ENCODE data around the gene NFATC2. TPM values are rescaled to one million over a fixed set of nuclear protein-coding genes. Genes with fewer than 3 reads are reported as not detected.
A peak's percentile ranks its signal among the peaks of the same experiment; 100 is the strongest.

Gene NFATC2
- polyA plus RNA-seq: 22.3 TPM
- long read RNA-seq, donor 1: 0 reads
- long read RNA-seq, donor 2, full-length matches to known transcripts: 1 of 1 reads
- long read RNA-seq, donor 2, partial matches to known transcripts: 0 of 1 reads
- long read RNA-seq, donor 2, other reads (novel, unspliced or antisense): 0 of 1 reads
- long read RNA-seq, donor 3: 0 reads
- long read RNA-seq, donor 4, partial matches to known transcripts: 0 of 1 reads
- long read RNA-seq, donor 4, other reads (novel, unspliced or antisense): 0 of 1 reads
- long read RNA-seq, donor 5: 0 reads
- long read RNA-seq, donor 6, partial matches to known transcripts: 11 of 11 reads
- long read RNA-seq, donor 6, other reads (novel, unspliced or antisense): 0 of 11 reads
- long read RNA-seq, donor 7: 0 reads
- long read RNA-seq, donor 8, full-length matches to known transcripts: 1 of 1 reads
- long read RNA-seq, donor 8, partial matches to known transcripts: 0 of 1 reads
- long read RNA-seq, donor 8, other reads (novel, unspliced or antisense): 0 of 1 reads
- long read RNA-seq, donor 9: 0 reads
- long read RNA-seq, donor 10, full-length matches to known transcripts: 2 of 8 reads
- long read RNA-seq, donor 10, partial matches to known transcripts: 6 of 8 reads
- long read RNA-seq, donor 10, other reads (novel, unspliced or antisense): 0 of 8 reads
- long read RNA-seq, donor 11: 0 reads

DNA sequence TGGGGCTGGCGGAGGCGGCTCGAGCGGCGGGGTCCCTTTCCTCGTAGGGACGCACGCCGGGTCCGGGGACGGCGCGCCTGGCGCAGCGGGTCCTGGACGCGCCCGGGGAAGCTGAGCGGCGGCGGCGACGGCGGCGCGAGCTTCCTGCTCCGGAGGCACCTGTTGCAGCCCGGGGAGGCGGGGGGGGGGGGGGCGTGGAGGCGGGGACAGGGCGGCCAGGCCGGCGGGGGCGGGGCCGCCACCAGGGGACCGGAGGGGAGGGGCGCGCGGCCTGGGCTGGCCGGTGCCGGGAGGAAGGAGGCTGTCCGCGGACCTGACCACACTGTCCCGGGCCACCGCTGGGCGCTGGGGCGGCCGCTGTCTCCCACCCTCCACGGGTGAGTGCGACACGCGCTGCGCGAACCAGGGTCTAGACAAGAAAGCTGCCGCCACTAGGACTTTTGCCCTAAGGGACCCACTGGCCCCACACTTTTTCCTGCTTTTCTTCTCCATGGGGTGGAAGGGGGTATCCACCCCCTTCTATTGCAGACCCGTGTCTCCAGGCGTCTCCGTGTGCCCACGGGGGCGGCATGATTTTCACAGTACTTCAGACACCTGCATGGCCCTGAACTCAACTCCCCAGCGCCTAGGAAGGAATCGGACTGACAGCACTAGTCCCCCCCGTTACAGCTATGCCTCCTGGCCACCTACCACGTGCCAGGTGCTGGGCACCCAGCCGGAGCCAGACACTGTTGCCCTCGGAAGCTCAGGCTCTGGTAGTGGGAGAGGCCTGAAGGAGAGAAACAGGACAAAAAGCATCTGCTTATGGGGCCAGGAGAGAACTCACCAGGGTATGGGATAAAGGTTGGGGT, at the start of gene NFATC2:
NFATC2 (minus strand) TSS at position 149 of the 851 bp plus-strand sequence. CDS start 220 bp downstream, outside the sequence.
- Histone ChIP-seq H3K27ac (ENCODE audit: low read length) (peak within 1 kb of the TSS; percentile 90), H3K9me3 (ENCODE audit: control insufficient read depth, low read depth, low read length) (no peaks in the 10 kb centered on the region), H3K4me3 (ENCODE audit: low read length) (peak within 1 kb of the TSS; percentile 79), H3K27me3 (ENCODE audit: control insufficient read depth, insufficient read depth, low read length) (peaks cover 8% of the 10 kb centered on the region), H3K4me1 (ENCODE audit: control insufficient read depth, insufficient read depth, low read length) (peaks cover 17% of the 10 kb centered on the region), H3K36me3 (ENCODE audit: control insufficient read depth, insufficient read depth, low read length) (peaks cover 3% of the 10 kb centered on the region)
- no CpG with 5 or more reads among the region's 67 CpGs for WGBS (ENCODE audit: insufficient coverage, low lambda C conversion rate)
- peak in 1 of 2 donors; percentile 70 for DNase-seq

DNA sequence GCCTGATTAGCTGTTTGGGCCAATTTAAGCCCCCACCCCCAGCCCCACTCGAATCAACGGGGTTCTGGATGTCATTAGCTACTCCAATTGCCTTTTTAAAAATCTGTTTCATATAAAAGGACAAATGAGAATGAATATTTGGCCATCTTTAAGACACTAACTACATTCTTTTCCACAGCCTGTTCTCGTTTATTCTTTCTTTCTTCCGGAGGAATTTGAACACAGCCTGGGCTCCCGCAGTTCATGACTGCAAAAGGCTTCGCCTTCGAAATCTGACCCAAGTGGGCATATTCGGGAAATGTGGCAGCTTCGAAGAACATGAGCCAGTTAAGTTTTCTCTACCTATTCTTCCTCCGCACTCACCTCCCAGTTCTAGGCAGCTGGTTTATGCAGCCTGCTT, 49.4 kb upstream of the NFATC2 start:
- Histone ChIP-seq H3K9me3 (ENCODE audit: control insufficient read depth, low read depth, low read length) (no peaks in the 10 kb centered on the region), H3K4me3 (ENCODE audit: low read length) (no peak overlapping the region), H3K36me3 (ENCODE audit: control insufficient read depth, insufficient read depth, low read length) (peaks cover 3% of the 10 kb centered on the region), H3K4me1 (ENCODE audit: control insufficient read depth, insufficient read depth, low read length) (no peaks in the 10 kb centered on the region), H3K27me3 (ENCODE audit: control insufficient read depth, insufficient read depth, low read length) (no peaks in the 10 kb centered on the region), H3K27ac (ENCODE audit: low read length) (no peak overlapping the region)
- no peak for DNase-seq
- WGBS (ENCODE audit: insufficient coverage, low lambda C conversion rate): no CpG with 5 or more reads among the region's 10 CpGs

DNA sequence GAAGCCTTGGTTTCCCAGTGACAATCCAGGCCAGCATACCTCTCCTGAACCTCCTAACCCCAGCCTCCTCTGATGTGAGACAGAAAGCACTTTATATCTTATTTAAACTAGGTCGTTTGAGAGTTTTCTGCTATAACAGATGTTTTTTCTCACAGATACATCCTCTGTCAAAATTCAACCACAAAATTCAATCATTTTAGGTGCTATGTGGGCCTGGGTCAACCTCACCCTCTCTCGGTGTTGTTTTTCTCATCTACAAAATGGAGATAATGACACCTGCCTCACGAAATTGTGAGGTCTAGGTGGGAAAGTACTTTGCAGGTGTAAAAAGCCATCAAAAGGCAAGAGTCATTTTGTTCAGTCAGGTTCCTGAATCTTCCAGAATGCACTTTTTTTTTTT, 46.2 kb upstream of the NFATC2 start:
- WGBS (ENCODE audit: insufficient coverage, low lambda C conversion rate): 63% methylated on average over 3 of the region's 3 CpGs
- Histone ChIP-seq H3K9me3 (ENCODE audit: control insufficient read depth, low read depth, low read length) (no peaks in the 10 kb centered on the region), H3K4me3 (ENCODE audit: low read length) (no peak overlapping the region), H3K27ac (ENCODE audit: low read length) (no peak overlapping the region), H3K27me3 (ENCODE audit: control insufficient read depth, insufficient read depth, low read length) (no peaks in the 10 kb centered on the region), H3K4me1 (ENCODE audit: control insufficient read depth, insufficient read depth, low read length) (no peaks in the 10 kb centered on the region), H3K36me3 (ENCODE audit: control insufficient read depth, insufficient read depth, low read length) (no peaks in the 10 kb centered on the region)
- DNase-seq: no peak

DNA sequence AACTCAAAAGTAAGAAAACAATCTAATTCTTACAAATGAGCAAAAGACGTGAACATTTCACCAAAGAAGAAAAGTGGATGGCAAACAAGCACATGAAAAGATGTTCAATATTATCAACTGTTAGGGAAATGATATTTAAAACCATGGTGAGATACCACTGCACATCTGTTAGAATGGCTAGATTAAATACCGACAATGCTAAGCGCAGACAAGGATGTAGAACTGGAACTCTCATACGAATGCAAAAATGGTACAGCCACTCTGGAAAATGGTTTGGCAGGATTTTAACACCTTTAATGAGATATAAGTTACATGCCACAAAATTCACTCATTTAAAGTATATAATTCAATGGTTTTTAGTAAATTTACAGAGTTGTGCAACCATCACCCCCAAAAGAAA, 44.6 kb upstream of the NFATC2 start:
- Histone ChIP-seq H3K27ac (ENCODE audit: low read length) (no peak overlapping the region), H3K27me3 (ENCODE audit: control insufficient read depth, insufficient read depth, low read length) (no peaks in the 10 kb centered on the region), H3K36me3 (ENCODE audit: control insufficient read depth, insufficient read depth, low read length) (no peaks in the 10 kb centered on the region), H3K4me3 (ENCODE audit: low read length) (no peak overlapping the region), H3K9me3 (ENCODE audit: control insufficient read depth, low read depth, low read length) (no peaks in the 10 kb centered on the region), H3K4me1 (ENCODE audit: control insufficient read depth, insufficient read depth, low read length) (no peaks in the 10 kb centered on the region)
- no peak for DNase-seq
- WGBS (ENCODE audit: insufficient coverage, low lambda C conversion rate): 92% methylated on average over 4 of the region's 4 CpGs

DNA sequence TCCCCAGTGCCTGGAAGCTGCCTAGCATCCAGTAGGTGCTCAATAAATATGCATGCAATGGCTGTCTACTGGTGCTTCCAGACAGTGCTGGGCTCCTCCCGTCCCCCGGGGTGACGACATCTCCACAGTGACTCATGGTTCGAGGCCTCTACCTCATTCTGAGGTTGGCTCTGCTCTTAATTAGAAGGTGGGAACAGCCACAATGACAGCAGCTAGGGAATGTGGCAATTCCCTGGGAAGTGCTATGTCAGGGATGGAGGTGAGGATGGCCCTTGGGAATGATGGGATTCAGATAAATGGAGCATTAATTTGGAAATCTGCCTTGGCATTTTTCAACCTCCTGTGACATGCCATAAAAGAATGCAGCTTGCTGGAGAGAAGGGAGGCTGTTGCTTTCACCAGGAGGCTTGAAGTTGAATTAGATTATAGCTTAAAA, 43.5 kb upstream of the NFATC2 start:
- DNase-seq: no peak
- no CpG with 5 or more reads among the region's 4 CpGs for WGBS (ENCODE audit: insufficient coverage, low lambda C conversion rate)
- no peaks in the 10 kb centered on the region for H3K4me1 ChIP-seq (ENCODE audit: control insufficient read depth, insufficient read depth, low read length)
- H3K36me3 ChIP-seq (ENCODE audit: control insufficient read depth, insufficient read depth, low read length): no peaks in the 10 kb centered on the region
- H3K27ac ChIP-seq (ENCODE audit: low read length): no peak overlapping the region
- H3K9me3 ChIP-seq (ENCODE audit: control insufficient read depth, low read depth, low read length): no peaks in the 10 kb centered on the region
- no peaks in the 10 kb centered on the region for H3K27me3 ChIP-seq (ENCODE audit: control insufficient read depth, insufficient read depth, low read length)
- no peak overlapping the region for H3K4me3 ChIP-seq (ENCODE audit: low read length)

DNA sequence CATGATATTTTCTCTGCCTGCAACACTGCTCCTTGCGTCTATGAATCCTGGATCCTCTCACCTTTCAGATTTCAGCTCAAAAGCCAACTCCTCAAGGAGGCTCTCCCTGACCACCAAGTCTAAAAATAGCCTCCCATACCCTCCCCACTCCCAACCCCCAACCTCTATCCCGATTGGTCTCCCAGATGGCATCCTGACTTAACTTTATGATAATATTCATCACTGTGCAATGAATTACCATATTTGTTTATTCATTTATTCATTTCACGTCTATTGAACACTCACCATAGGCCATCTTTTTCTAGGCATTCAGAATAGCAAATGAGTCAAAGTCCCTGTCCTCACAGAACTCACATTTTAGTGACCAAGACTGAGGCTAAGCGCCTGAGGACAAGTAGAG, 42.6 kb upstream of the NFATC2 start:
- no peaks in the 10 kb centered on the region for H3K27me3 ChIP-seq (ENCODE audit: control insufficient read depth, insufficient read depth, low read length)
- no peak overlapping the region for H3K4me3 ChIP-seq (ENCODE audit: low read length)
- H3K36me3 ChIP-seq (ENCODE audit: control insufficient read depth, insufficient read depth, low read length): no peaks in the 10 kb centered on the region
- 100% methylated on average over 1 of the region's 4 CpGs for WGBS (ENCODE audit: insufficient coverage, low lambda C conversion rate)
- no peak for DNase-seq
- no peaks in the 10 kb centered on the region for H3K9me3 ChIP-seq (ENCODE audit: control insufficient read depth, low read depth, low read length)
- H3K4me1 ChIP-seq (ENCODE audit: control insufficient read depth, insufficient read depth, low read length): no peaks in the 10 kb centered on the region
- H3K27ac ChIP-seq (ENCODE audit: low read length): no peak overlapping the region

DNA sequence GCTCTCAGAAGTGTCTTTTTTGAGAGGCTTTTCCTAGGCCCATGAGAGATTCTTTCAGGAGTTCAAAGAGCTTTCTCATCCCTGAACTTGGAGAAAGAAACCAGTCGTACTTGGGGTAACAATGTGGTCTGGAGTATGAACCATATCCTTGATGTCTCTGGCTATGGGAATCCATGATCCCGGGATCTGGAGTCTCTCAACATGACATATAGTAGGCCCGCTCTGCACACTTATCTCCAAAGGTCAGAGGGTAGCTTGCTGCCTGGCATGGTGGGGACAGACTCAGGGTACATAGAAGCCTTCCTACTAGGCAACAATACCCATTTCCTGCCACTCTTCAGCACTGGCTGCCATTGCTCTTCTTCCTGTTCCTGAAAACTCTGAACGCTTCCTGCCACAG, 42.2 kb upstream of the NFATC2 start:
- no CpG with 5 or more reads among the region's 4 CpGs for WGBS (ENCODE audit: insufficient coverage, low lambda C conversion rate)

DNA sequence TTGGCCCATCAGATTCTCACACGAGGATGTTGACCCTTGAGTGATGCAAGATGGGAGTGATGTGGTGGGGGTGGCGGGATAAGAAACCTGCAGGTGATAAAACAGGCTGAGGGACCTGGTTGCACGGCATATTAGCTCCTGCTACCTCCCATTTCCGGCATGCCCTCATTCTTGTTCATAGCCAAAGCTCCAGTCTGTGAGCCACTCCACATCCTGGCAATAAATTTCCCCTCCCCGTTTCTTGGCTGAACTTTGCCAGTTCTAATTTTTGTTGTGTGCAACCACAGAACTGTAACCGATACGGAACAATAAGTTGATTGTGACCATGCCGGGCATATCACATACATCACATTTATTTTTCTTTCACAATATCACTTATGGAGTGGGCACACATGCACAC, 41.6 kb upstream of the NFATC2 start:
- Histone ChIP-seq H3K4me1 (ENCODE audit: control insufficient read depth, insufficient read depth, low read length) (no peaks in the 10 kb centered on the region), H3K27ac (ENCODE audit: low read length) (no peak overlapping the region), H3K4me3 (ENCODE audit: low read length) (no peak overlapping the region), H3K9me3 (ENCODE audit: control insufficient read depth, low read depth, low read length) (no peaks in the 10 kb centered on the region), H3K27me3 (ENCODE audit: control insufficient read depth, insufficient read depth, low read length) (no peaks in the 10 kb centered on the region), H3K36me3 (ENCODE audit: control insufficient read depth, insufficient read depth, low read length) (no peaks in the 10 kb centered on the region)
- 100% methylated on average over 3 of the region's 8 CpGs for WGBS (ENCODE audit: insufficient coverage, low lambda C conversion rate)
- DNase-seq: no peak

More for the DNA sequence above, 42.2 kb upstream of the NFATC2 start:
- H3K4me3 ChIP-seq (ENCODE audit: low read length): no peak overlapping the region
- H3K27me3 ChIP-seq (ENCODE audit: control insufficient read depth, insufficient read depth, low read length): no peaks in the 10 kb centered on the region
- no peaks in the 10 kb centered on the region for H3K4me1 ChIP-seq (ENCODE audit: control insufficient read depth, insufficient read depth, low read length)
- H3K27ac ChIP-seq (ENCODE audit: low read length): no peak overlapping the region
- DNase-seq: no peak
- no peaks in the 10 kb centered on the region for H3K9me3 ChIP-seq (ENCODE audit: control insufficient read depth, low read depth, low read length)
- no peaks in the 10 kb centered on the region for H3K36me3 ChIP-seq (ENCODE audit: control insufficient read depth, insufficient read depth, low read length)

DNA sequence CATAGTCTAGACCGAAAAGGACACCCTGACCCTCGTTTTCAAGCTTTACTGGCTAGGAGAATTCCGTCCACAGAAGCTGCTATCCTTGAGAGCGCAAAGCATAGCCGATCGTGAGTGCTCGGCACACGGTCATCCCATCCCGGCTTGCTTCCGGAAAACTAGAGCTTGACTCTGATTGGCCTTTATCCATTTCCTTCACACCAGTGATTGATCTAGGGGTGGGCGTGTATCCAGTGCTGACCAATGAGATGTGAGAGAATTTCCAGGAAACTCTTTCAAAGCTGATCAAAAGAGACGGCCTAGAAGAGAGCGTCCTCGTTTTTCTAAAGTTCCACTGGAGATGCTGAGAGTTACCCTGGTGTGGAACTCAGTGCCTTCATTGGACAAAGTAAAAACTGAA, 41.0 kb upstream of the NFATC2 start:
- Histone ChIP-seq H3K4me1 (ENCODE audit: control insufficient read depth, insufficient read depth, low read length) (no peaks in the 10 kb centered on the region), H3K27me3 (ENCODE audit: control insufficient read depth, insufficient read depth, low read length) (no peaks in the 10 kb centered on the region), H3K36me3 (ENCODE audit: control insufficient read depth, insufficient read depth, low read length) (no peaks in the 10 kb centered on the region), H3K4me3 (ENCODE audit: low read length) (no peak overlapping the region), H3K9me3 (ENCODE audit: control insufficient read depth, low read depth, low read length) (no peaks in the 10 kb centered on the region), H3K27ac (ENCODE audit: low read length) (no peak overlapping the region)
- DNase-seq: no peak
- no CpG with 5 or more reads among the region's 14 CpGs for WGBS (ENCODE audit: insufficient coverage, low lambda C conversion rate)

DNA sequence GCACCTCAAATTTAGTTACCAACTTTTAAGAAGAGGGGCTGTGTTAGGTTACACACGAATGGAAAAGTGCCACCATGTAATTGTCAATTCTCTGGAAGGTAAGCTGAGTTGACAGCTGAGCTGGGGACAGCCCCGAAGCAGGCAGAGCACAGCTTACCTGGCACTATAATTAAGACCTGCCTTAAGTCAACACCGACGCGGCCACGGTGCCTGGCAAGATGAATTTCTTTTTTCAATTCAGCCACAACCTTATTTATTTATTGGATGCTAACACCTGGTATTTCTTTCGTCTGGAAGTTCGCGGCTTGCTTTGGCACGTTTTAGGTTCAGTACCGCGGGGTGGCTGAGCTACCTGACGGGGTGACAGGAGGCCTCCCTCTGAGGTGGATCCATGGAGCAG, 40.6 kb upstream of the NFATC2 start:
- Histone ChIP-seq H3K27me3 (ENCODE audit: control insufficient read depth, insufficient read depth, low read length) (no peaks in the 10 kb centered on the region), H3K4me1 (ENCODE audit: control insufficient read depth, insufficient read depth, low read length) (no peaks in the 10 kb centered on the region), H3K36me3 (ENCODE audit: control insufficient read depth, insufficient read depth, low read length) (no peaks in the 10 kb centered on the region), H3K9me3 (ENCODE audit: control insufficient read depth, low read depth, low read length) (no peaks in the 10 kb centered on the region), H3K27ac (ENCODE audit: low read length) (no peak overlapping the region), H3K4me3 (ENCODE audit: low read length) (no peak overlapping the region)
- no peak for DNase-seq
- 100% methylated on average over 1 of the region's 13 CpGs for WGBS (ENCODE audit: insufficient coverage, low lambda C conversion rate)

Measured in large intestine (tissue), 12 donors.